WERI-Rb-1 (cell line): ENCODE data around the gene TDRD7.
A peak's percentile ranks its signal among the peaks of the same experiment; 100 is the strongest.

ENCODE experiments used
- DNase-seq: peaks from one replicate; pipeline ENCODE4 v3.0.0-alpha.2; 2020
- H3K27ac ChIP-seq: fragments of 250-450 bp; sonication (Bioruptor Pico); 2 replicates; pipeline ENCODE4 v1.5.1; 2020; ENCODE audit warnings: mild to moderate bottlenecking, moderate library complexity
- H3K27me3 ChIP-seq: fragments of 250-450 bp; sonication (Bioruptor Pico); 2 replicates; pipeline ENCODE4 v1.5.1; 2021; ENCODE audit warnings: mild to moderate bottlenecking, low read depth, moderate library complexity; ENCODE audit not compliant: insufficient read depth, severe bottlenecking
- H3K36me3 ChIP-seq: fragments of 250-450 bp; sonication (Bioruptor Pico); 2 replicates; pipeline ENCODE4 v1.5.1; 2020; ENCODE audit warnings: mild to moderate bottlenecking, moderate library complexity
- H3K4me3 ChIP-seq: 2 replicates; pipeline ENCODE4 v1.5.1; 2011; ENCODE audit warnings: low read depth, mild to moderate bottlenecking, control low read depth, low read length
- H3K9me3 ChIP-seq: fragments of 250-450 bp; sonication (Bioruptor Pico); 2 replicates; pipeline ENCODE4 v1.5.1; 2021; ENCODE audit warnings: mild to moderate bottlenecking, moderate library complexity; ENCODE audit not compliant: severe bottlenecking
- TF ChIP-seq, protein P1 (sequence below): IDR thresholded peaks from 2 replicates; pipeline ENCODE4 v1.5.1; 2011; ENCODE audit warnings: low read depth, mild to moderate bottlenecking, control low read depth, inconsistent platforms, low read length

Gene TDRD7

DNA sequence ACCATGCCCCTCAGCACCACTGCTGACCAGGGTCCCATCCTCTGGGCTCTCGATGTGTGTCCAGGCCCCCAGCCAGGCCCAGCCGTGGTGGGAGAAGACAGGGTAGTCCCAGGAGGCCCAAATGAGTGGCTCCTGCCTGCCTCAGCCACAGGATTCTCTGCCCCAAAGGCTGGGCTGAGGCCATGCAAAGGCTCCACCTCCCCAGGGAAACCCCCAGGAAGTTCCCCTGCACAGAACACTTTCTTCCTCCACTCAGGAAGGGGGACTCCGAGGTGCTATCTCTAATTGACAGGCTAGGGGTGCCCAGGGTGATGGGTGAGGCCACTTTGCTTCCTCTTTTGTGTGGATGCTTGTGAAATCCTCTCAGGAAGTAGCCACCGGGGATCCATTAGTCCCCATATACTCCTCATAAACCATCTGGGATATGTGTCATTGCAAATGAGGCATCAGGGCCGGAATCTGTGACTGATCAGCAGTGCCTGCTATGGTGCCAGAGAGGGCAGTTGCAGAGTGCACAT is 23.1 kb upstream of the TDRD7 start:
- Histone ChIP-seq H3K9me3 (no peaks in the 10 kb centered on the region), H3K4me3 (no peak overlapping the region), H3K27ac (no peak overlapping the region), H3K27me3 (no peaks in the 10 kb centered on the region), H3K36me3 (no peaks in the 10 kb centered on the region)
- no peak for DNase-seq
- TF ChIP-seq, protein P1, sequence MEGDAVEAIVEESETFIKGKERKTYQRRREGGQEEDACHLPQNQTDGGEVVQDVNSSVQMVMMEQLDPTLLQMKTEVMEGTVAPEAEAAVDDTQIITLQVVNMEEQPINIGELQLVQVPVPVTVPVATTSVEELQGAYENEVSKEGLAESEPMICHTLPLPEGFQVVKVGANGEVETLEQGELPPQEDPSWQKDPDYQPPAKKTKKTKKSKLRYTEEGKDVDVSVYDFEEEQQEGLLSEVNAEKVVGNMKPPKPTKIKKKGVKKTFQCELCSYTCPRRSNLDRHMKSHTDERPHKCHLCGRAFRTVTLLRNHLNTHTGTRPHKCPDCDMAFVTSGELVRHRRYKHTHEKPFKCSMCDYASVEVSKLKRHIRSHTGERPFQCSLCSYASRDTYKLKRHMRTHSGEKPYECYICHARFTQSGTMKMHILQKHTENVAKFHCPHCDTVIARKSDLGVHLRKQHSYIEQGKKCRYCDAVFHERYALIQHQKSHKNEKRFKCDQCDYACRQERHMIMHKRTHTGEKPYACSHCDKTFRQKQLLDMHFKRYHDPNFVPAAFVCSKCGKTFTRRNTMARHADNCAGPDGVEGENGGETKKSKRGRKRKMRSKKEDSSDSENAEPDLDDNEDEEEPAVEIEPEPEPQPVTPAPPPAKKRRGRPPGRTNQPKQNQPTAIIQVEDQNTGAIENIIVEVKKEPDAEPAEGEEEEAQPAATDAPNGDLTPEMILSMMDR: no peak

DNA sequence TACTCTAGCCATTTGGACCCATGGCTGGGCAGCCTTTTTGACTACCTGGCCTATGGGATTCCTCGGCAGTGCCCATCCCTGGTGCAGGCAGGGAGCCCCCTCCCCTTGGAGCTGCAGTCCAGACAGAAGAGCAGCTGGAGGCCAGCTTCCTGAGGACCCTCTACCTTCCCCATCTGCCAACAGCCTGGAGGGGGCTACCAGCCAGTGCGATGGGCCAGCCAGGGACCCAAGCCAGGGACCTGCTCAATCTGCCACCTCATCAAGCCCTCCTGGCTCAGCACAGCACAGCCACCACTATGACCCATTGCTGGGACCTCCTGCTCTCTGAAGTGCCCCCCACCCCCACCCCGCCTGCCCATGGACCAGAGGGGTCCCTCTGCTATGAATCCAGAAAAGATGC is 22.6 kb upstream of the TDRD7 start:
- H3K36me3 ChIP-seq: no peaks in the 10 kb centered on the region
- H3K27me3 ChIP-seq: no peaks in the 10 kb centered on the region
- no peak overlapping the region for H3K27ac ChIP-seq
- H3K9me3 ChIP-seq: no peaks in the 10 kb centered on the region
- DNase-seq: no peak
- TF ChIP-seq, protein P1: no peak
- H3K4me3 ChIP-seq: no peak overlapping the region

DNA sequence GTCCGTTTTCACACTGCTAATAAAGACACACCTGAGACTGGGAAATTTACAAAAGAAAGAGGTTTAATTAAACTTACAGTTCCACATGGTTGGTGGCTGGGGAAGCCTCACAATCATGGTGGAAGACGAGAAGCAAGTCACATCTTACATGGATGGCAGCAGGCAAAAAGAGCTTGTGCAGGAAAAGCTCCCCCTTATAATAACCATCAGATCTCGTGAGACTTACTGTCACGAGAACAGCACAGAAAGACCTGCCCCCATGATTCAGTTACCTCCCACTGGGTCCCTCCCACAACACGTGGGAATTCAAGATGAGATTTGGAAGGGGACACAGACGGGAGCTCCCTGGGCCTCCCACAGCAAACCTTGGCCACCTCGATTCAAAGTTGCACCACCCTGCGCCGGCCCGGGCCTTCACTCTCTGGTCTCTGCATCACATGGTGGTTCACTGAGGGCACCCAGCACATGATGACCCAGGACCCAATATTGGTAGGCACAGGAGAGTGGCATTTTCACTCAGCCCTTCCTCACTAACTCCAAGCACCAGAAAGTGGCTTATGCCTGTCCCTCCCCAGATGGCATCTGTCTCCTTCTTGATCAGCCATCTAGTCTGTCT is 21.0 kb upstream of the TDRD7 start:
- Histone ChIP-seq H3K27me3 (no peaks in the 10 kb centered on the region), H3K27ac (no peak overlapping the region), H3K4me3 (no peak overlapping the region), H3K36me3 (no peaks in the 10 kb centered on the region), H3K9me3 (no peaks in the 10 kb centered on the region)
- no peak for DNase-seq
- TF ChIP-seq, protein P1: no peak

DNA sequence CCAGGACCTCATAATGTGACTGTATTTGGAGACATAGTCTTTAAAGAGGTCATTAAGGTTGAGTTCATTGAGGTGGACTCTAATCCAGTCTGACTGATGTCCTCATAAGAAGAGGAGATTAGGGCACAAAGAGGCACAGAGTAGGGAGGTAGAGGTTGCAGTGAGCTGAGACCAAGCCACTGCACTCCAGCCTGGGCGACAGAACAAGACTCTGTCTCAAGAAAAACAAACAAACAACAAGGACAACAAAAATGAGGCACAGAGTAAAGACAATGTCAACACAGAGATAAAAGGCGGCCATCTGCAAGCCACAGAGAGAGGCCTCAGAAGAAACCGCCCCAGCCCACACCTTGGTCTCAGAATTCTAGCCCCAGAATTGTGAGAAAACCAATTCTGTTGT is 17.0 kb upstream of the TDRD7 start:
- TF ChIP-seq, protein P1: no peak
- Histone ChIP-seq H3K27me3 (no peaks in the 10 kb centered on the region), H3K4me3 (no peak overlapping the region), H3K27ac (peak overlapping the region; percentile 68), H3K9me3 (peaks cover 4% of the 10 kb centered on the region), H3K36me3 (no peaks in the 10 kb centered on the region)
- DNase-seq: peak; percentile 45

DNA sequence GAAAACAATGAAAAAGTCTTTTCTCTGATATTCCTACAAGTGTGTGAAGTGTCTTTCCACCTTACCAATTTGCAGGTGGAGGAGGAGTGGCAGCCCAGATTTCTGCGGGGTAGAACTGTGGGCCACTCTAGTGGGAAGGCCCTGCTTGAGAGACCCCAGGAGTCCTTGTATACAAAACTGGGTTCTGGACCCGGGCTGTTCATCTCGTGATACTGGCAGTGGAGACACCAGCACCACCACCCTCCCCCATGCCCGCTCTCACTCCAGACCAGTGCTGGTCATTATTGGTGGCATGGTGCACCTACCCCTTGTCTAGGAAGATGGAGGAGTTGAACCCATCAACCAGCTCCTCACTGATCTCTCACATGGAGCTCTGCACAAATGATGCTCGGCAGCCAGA is 16.2 kb upstream of the TDRD7 start:
- H3K4me3 ChIP-seq: no peak overlapping the region
- no peaks in the 10 kb centered on the region for H3K27me3 ChIP-seq
- H3K27ac ChIP-seq: no peak overlapping the region
- TF ChIP-seq, protein P1: no peak
- no peak for DNase-seq
- peaks cover 4% of the 10 kb centered on the region for H3K9me3 ChIP-seq
- H3K36me3 ChIP-seq: no peaks in the 10 kb centered on the region

DNA sequence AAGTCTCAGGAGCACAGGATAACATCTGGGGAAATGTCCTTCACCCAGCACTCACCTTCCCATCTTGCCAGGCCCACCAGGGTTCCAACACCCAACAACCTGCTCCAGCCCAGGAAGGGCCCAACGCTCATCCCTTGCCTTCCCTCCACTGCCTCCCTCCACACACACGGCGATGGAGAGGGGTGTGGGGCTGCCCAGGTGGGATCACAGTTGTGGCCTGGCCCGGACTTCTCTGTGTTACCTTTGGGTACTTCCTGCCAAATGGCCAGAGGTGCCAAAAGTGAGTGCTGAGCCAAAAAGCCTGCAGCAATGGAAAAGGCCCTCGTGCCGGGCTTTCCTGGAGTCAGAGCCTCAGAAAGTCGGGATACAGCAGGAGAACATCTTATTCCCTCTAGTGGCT is 15.6 kb upstream of the TDRD7 start:
- no peak overlapping the region for H3K27ac ChIP-seq
- TF ChIP-seq, protein P1: no peak
- DNase-seq: no peak
- H3K36me3 ChIP-seq: no peaks in the 10 kb centered on the region
- peaks cover 4% of the 10 kb centered on the region for H3K9me3 ChIP-seq
- no peak overlapping the region for H3K4me3 ChIP-seq
- H3K27me3 ChIP-seq: no peaks in the 10 kb centered on the region
